GM19193 (cell line): ENCODE results near the gene PMFBP1.

Source experiments
- POLR2A ChIP-seq: IDR thresholded peaks from 4 replicates; pipeline ENCODE4 v1.6.1; 2011; ENCODE audit not compliant: insufficient read depth, insufficient read length; ENCODE audit errors: extremely low read depth

PMFBP1 gene

GRCh38 chr16:72105978-72106377 is 66.0 kb downstream of the PMFBP1 start:
- TF ChIP-seq POLR2A, result no peak

DNA sequence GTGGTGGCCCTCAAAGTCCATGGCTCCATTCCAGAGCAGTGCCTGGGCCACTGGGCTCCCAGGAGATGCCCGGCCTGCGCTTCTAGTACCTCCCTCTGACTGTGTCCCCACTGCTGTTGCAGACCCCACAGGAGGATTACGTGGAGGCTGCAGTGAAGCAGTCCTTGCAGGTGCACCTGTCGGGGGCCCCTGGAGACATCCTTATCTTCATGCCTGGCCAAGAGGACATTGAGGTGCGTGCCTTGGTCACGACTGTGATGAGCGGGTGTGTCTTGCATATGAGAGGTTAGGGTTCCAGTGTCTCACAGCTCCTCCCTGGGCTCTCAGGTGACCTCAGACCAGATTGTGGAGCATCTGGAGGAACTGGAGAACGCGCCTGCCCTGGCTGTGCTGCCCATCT is 67.0 kb downstream of the PMFBP1 start:
- TF ChIP-seq POLR2A, result no peak

- TF ChIP-seq POLR2A, result no peak
These were observed 70.8 kb downstream of the PMFBP1 start for GRCh38 chr16:72101195-72101594.

DNA sequence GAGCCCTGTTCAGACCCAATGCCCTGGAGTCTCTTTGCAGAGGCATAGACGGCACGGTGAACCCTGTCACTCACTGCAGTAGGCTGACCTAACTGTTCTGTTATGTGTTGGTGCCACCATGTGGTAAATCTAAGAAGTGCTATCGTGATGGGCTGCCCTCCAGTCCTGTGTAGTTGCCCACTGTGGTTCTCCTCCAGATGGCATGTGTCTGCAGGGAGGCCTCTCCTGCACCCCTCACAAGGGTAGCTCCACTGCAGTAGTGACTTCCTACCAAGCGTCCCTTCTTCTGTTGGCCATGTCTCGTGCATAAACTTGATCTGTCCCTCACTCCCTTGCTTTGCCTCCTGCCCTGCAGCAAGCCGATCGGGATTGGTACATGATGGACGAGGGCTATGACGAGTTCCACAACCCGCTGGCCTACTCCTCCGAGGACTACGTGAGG is 72.6 kb downstream of the PMFBP1 start:
- TF ChIP-seq POLR2A, result no peak

GRCh38 chr16:72098936-72099335 is 73.0 kb downstream of the PMFBP1 start:
- TF ChIP-seq POLR2A, result no peak

GRCh38 chr16:72094266-72094610 is 77.7 kb downstream of the PMFBP1 start:
- no peak for TF ChIP-seq POLR2A

GRCh38 chr16:72093448-72094265 is 78.3 kb downstream of the PMFBP1 start, which contains the start of the genes DHX38 and TXNL4B:
Gene DHX38 (plus strand): TSS chr16:72093847. CDS start chr16:72096158, 2,311 bp downstream.
Gene TXNL4B (minus strand): TSS chr16:72093620. CDS start chr16:72090749, 2,871 bp downstream.
- TF ChIP-seq POLR2A, result peak; percentile 80

GRCh38 chr16:72092832-72093447 is 79.0 kb downstream of the PMFBP1 start:
- TF ChIP-seq POLR2A, result no peak

GRCh38 chr16:72091217-72091616 is 80.7 kb downstream of the PMFBP1 start:
- no peak for TF ChIP-seq POLR2A

DNA sequence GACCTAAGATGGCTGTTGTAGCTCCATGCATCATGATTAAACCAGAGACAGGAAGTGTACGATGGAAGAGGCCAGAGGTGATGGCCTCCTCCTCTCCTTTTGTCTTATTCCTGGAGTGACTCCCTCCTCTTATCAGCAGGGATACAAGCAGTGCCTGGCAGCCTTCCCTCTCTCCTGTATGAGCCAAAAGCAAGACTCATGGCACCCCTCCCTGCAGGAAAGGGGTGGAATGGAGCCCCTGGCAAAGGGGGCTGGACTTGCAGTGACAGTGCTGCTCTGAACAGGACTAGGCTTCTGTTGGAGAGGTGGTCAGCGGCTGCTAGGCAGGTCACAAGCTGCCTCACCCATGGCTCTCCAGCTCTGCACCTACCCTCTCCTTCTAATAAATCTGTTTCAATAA is 87.0 kb downstream of the PMFBP1 start:
- TF ChIP-seq POLR2A, result no peak

GRCh38 chr16:72084445-72084844 is 87.5 kb downstream of the PMFBP1 start:
- no peak for TF ChIP-seq POLR2A

DNA sequence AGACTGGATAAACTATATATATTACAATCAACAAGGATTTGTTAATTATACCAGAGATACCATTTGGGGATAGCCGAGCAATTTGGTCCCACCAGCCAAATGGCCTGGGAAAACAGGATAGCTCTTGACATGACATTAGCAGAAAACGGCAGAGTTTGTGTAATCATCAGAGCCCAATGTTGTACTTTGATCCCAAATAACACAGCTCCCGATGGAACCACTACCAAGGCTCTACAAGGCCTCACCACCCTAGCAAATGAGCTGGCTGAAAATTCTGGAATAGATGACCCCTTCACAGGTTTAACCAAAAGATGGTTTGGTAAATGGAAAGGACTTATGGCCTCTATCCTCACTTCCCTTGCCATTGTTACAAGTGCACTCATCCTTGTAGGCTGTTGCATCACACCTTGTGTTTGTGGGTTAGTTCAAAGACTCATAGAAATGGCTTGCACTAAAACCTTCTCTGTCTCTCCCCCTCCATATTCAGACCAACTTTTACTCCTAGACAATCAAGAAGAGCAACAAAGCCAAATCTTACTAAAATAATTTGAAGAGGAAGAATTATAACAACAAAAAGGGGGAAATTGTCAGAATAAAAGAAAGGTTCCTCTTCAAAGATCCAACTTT is 88.1 kb downstream of the PMFBP1 start:
- no peak for TF ChIP-seq POLR2A

DNA sequence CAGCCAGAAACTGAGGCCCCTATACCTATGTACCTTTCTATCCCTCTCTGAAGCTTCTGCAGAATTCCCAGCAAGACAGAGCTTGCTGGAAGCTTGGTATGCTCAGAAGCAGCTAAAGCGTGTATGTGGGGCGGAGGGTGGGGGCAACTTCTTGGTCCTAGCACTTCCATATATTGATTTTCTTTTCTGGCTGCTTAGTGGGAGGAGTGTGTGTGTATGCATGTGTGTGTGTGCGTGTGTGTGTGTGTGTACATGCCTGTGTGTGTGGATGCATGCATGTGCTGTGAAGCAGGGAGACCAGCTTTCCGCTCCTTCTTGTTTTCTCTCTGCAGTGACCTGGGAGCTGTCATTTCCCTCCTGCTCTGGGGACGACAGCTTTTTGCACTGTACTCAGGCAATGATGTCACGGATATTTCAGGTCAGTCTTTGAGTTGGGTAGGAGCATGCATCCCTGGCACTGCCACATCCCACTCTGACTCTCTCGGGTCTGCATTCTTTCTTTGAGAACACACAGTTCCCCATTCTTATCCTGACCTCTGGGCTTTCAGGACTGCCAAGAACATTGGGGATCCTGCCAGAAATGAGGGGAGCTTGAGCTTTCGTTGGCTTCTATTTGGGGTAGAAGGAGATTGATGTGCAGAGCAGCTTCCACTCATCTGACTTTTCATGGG is 98.3 kb downstream of the PMFBP1 start:
- no peak for TF ChIP-seq POLR2A

DNA sequence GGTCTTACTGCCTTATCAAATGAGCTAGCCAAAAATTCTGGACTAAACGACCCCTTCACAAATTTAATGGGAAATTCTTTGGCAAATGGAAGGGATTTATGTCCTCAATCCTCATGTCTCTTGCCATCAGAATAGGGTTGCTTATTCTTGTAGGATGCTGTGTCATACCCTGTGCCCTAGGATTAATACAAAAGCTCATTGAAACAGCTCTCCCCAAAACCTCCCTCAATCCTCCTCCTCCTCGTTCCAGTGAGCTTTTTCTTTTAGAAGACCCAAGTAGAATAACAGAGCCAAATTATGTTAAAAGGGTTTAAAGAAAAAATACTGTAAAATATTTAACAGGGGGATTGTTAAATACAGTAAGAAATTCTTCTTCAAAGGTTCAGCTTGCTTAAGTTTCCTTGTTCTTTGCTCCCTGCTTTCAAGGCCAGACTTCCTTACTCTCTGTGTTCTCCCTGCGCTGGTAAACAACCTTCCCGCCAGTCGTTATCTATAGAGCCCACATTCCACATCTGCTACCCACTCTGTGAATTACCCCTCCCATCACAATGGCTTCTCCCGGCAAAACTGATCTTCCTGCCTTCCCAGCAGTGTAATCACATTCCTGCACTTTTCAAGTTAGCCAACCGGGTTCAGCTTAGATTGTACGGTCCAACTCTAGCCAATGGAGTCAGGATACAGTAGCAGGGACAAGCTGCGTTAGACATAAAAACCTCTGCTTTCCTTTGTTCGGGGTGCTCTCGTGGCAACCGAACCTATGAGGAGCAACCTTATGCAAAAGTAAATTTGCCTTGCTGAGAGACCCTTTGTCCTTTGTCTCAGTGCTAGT is 99.2 kb downstream of the PMFBP1 start:
- no peak for TF ChIP-seq POLR2A
